T-helper 1 cell treated with Interleukin-12 subunit alpha and Interleukin-12 subunit beta and Interleukin-4 antibody, amounts not matched to agents 30 μg/mL and 1 μg/mL, for 36 hours (primary cell): Measurements from ENCODE around the gene PLXNB1.
"Not testable (repeated sequence)": the region's sequence is repeated elsewhere in the genome, so short reads cannot be mapped to it uniquely, and the experiment has no call there.

ENCODE experiments used
- H3K27ac Mint-ChIP-seq: one replicate; pipeline ENCODE4 v1.8.0; 2021; ENCODE audit warnings: mild to moderate bottlenecking, mixed read lengths
- H3K27me3 Mint-ChIP-seq: one replicate; pipeline ENCODE4 v1.8.0; 2021; ENCODE audit warnings: low read depth, mixed read lengths
- H3K36me3 Mint-ChIP-seq: one replicate; pipeline ENCODE4 v1.8.0; 2021; ENCODE audit warnings: low read depth, mixed read lengths
- H3K4me1 Mint-ChIP-seq: one replicate; pipeline ENCODE4 v1.8.0; 2021; ENCODE audit warnings: low read depth, mixed read lengths
- H3K4me3 Mint-ChIP-seq: one replicate; pipeline ENCODE4 v1.8.0; 2021; ENCODE audit warnings: mild to moderate bottlenecking, moderate library complexity, mixed read lengths
- H3K9me3 Mint-ChIP-seq: one replicate; pipeline ENCODE4 v1.8.0; 2021; ENCODE audit warnings: mixed read lengths

The PLXNB1 gene, protein sequence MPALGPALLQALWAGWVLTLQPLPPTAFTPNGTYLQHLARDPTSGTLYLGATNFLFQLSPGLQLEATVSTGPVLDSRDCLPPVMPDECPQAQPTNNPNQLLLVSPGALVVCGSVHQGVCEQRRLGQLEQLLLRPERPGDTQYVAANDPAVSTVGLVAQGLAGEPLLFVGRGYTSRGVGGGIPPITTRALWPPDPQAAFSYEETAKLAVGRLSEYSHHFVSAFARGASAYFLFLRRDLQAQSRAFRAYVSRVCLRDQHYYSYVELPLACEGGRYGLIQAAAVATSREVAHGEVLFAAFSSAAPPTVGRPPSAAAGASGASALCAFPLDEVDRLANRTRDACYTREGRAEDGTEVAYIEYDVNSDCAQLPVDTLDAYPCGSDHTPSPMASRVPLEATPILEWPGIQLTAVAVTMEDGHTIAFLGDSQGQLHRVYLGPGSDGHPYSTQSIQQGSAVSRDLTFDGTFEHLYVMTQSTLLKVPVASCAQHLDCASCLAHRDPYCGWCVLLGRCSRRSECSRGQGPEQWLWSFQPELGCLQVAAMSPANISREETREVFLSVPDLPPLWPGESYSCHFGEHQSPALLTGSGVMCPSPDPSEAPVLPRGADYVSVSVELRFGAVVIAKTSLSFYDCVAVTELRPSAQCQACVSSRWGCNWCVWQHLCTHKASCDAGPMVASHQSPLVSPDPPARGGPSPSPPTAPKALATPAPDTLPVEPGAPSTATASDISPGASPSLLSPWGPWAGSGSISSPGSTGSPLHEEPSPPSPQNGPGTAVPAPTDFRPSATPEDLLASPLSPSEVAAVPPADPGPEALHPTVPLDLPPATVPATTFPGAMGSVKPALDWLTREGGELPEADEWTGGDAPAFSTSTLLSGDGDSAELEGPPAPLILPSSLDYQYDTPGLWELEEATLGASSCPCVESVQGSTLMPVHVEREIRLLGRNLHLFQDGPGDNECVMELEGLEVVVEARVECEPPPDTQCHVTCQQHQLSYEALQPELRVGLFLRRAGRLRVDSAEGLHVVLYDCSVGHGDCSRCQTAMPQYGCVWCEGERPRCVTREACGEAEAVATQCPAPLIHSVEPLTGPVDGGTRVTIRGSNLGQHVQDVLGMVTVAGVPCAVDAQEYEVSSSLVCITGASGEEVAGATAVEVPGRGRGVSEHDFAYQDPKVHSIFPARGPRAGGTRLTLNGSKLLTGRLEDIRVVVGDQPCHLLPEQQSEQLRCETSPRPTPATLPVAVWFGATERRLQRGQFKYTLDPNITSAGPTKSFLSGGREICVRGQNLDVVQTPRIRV (N-terminal part only)

DNA sequence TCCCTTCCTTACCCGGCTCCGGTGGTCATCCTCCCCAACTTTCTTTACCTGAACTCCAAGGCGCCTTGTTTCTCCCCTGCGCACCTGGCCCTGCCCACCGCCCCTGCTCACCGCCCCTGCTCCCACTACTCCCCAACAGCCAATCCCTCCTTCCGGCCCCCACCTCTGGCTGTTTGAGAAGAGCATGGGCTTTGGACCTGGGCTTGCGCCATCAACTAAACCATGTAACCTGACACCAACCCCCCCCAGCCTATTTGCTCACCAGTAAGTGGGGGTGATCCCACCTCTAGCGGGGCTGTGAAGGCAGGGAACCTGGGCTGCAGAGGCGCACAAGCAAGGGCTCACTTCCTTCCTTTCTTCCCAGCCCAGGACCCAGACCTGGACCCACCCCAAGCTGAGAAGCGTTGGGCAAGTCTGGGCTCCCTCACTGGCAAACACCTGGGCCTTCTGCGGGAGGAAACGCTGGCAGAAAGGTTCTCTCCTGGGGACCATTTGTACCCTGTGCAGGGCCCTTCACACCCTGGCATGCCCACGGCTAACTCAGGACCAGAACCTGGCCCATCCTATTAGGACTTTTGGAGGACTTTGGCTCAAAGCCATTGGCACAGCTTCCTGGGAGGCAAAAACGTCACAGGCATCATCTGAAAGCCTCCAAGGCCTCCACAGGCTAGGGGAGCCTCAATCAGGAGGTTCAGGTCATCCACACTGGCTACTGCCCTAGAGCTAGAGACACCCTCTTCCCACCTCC is at the start of gene PLXNB1:
PLXNB1 (minus strand) TSS at position 127 of the 748 bp plus-strand sequence. CDS start 5,475 bp downstream, outside the sequence.
- Mint-ChIP-seq H3K4me1 (peaks cover 12% of the 10 kb centered on the region), H3K36me3 (peaks cover 4% of the 10 kb centered on the region), H3K9me3 (no peaks in the 10 kb centered on the region), H3K4me3 (peak within 1 kb of the TSS; percentile 76), H3K27ac (no peak within 1 kb of the TSS), H3K27me3 (peaks cover 19% of the 10 kb centered on the region)

DNA sequence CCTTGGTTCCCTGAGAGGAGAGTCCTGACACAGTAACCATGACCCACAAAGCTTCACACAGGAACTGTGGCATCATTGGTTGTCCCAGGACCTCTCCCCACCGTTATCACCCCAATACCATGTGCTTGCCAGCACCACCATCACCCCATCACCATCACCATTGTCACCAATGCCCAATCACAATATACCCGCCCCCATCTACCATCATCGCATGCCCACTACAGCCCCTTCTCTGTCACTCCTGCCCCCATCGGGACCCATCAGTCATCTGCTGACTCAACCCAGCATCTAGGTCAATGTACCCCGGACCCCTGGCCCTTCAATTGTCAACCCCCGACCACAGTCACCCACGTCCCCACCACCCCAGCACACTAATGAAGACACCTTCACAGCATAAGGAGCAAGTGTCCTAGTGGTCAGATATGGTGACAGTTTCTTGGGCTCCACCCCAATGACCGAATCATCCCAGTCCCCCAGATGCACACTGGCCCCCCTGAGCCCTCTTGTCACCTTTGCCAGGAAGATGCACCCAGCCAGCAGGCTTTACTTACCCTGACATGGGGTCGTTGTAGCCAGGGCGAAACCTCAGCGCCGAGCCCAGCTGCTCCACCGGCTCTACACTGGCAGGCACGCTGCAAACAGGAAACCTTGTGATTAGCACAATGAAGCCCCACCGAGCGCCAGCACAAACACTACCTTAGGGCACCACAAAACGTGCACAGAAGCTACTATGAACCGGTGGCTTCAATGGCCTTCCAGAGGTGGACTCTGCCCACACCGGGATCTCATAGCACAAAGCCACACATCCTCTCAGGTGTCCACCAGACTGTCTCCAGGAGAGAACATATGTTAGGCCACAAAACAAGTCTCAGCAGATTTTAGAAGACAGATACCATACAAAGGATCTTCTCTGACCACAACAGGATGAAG is 49.0 kb upstream of the PLXNB1 start:
- Mint-ChIP-seq H3K4me3 (peak overlapping the region; percentile 99), H3K9me3 (no peaks in the 10 kb centered on the region), H3K27ac (peak overlapping the region; percentile 98), H3K36me3 (peaks cover 28% of the 10 kb centered on the region), H3K4me1 (peaks cover 34% of the 10 kb centered on the region), H3K27me3 (no peaks in the 10 kb centered on the region)

DNA sequence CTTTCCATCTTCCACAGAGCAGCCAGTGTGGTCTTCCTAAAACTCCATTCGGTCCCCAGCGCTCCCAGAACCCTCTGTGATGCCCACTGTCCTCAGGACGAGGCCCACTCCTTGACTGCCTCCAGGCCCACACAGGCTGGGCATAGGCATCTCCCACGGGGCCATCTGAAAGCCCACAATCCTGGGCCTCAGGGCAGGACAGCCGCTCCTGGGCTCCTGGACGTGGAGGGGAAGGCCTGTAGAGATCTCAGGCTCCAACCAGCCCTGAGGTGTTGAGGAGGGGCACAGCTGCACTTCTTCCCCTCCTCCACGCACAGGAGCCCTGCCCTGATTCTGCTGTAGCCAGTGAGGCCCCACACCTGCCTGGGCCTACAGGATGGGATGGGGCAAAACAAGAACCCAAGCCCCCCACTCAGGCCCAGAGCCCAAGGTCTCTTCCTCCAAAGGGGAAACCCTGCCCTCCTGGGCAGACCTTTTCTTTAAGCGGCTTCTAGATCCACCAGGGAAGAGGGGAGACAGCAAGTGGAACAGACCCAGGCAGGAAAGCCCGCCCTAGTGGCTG is 48.2 kb upstream of the PLXNB1 start:
- H3K27me3 Mint-ChIP-seq: no peaks in the 10 kb centered on the region
- peak overlapping the region; percentile 98 for H3K27ac Mint-ChIP-seq
- no peaks in the 10 kb centered on the region for H3K9me3 Mint-ChIP-seq
- peaks cover 27% of the 10 kb centered on the region for H3K36me3 Mint-ChIP-seq
- peaks cover 41% of the 10 kb centered on the region for H3K4me1 Mint-ChIP-seq
- peak overlapping the region; percentile 99 for H3K4me3 Mint-ChIP-seq

DNA sequence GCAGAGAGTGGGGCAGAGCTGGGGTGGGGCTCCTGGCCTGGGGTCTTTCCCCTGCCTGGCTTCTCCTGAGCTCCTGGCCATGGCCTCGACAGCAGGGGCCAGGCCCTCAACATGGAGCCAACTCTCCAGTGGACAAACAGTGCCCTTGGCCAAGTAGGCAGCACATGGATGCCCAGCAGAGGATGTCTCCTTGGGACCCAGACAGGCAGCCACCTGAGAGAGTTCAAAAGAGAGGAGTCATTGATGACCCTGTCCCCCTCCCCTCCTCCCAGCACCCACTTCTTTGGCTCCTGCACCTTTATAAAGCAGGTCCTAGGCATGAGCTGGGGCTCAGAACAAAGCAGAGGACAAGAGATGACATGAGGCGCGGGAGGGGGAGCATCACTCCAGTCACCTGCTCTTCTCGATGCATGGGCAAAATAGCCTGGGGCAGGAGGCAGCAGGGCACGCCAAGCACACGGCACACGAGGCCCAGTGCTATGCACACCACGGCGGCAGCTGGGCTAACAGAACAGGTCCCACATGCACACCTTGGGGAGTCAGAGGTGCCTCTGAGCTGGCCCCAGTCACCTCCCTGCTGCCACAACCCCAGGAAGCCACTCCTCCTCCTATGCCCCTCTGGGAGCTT is 46.7 kb upstream of the PLXNB1 start:
- Mint-ChIP-seq H3K4me3 (no peak overlapping the region), H3K4me1 (peaks cover 45% of the 10 kb centered on the region), H3K27ac (peak overlapping the region; percentile 77), H3K27me3 (no peaks in the 10 kb centered on the region), H3K36me3 (peaks cover 31% of the 10 kb centered on the region), H3K9me3 (no peaks in the 10 kb centered on the region)

DNA sequence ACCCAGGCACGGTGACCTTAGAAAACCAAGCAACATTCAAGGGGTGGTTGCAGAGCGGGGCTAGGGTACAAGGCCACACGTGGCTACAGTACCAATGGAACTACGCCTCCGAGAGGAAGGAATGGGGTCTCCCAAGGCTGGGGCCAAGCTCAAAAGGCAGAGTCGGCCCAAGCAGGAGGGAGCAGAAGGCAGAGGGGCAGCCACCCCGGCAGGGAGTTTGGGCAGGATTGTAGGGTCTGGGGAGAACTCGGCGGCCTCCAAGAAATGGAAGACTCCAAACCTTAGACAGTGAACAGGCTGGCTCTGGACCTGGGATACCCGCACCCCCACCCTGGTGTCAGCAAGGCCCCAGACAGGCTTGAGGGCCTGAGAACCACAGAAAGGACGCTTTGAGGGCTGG is 45.3 kb upstream of the PLXNB1 start:
- Mint-ChIP-seq H3K4me1 (peaks cover 49% of the 10 kb centered on the region), H3K27ac (peak overlapping the region; percentile 87), H3K36me3 (peaks cover 30% of the 10 kb centered on the region), H3K9me3 (no peaks in the 10 kb centered on the region), H3K27me3 (no peaks in the 10 kb centered on the region), H3K4me3 (peak overlapping the region; percentile 45)

DNA sequence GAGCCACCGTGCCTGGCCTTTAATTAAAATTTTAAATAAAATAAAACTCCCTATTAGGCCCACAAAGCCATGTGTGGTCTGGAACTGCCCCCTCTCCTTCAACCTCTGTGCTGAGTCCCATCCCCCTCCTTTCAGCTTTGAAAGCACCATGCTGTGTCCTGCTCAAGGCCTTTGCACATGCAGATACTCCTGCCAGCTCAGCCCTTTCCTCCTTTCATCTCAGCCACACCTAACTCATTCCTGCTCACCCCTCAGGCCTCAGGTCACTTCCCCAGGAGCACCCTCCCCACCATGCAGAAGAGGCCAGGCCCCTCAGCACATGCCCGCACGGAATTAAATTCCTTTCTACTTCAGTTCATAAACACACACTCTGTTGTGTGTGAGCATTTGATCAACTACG is 44.7 kb upstream of the PLXNB1 start:
- Mint-ChIP-seq H3K27ac (peak overlapping the region; percentile 87), H3K36me3 (peaks cover 32% of the 10 kb centered on the region), H3K9me3 (no peaks in the 10 kb centered on the region), H3K27me3 (no peaks in the 10 kb centered on the region), H3K4me3 (peak overlapping the region; percentile 45), H3K4me1 (peaks cover 51% of the 10 kb centered on the region)

DNA sequence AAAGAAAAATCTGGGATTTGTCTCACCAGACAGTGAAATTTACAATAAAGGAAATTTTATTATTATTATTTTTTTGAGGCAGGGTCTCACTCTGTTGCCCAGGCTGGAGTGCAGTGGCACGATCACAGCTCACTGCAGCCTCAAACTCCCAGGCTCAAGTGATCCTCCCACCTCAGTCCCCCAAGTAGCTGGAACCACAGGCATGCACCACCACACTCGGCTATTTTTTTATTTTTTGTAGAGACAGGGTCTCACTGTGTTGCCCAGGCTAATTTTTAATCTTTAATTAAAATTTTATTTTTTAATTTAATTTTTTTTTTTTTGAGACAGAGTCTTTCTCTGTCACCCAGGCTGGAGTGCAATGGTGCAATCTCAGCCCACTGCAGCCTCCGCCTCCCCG is 44.1 kb upstream of the PLXNB1 start:
- H3K4me1 Mint-ChIP-seq: peaks cover 54% of the 10 kb centered on the region
- H3K27me3 Mint-ChIP-seq, H3K9me3 Mint-ChIP-seq, H3K4me3 Mint-ChIP-seq: not testable (repeated sequence)
- H3K36me3 Mint-ChIP-seq: peaks cover 34% of the 10 kb centered on the region
- peak overlapping the region; percentile 96 for H3K27ac Mint-ChIP-seq

DNA sequence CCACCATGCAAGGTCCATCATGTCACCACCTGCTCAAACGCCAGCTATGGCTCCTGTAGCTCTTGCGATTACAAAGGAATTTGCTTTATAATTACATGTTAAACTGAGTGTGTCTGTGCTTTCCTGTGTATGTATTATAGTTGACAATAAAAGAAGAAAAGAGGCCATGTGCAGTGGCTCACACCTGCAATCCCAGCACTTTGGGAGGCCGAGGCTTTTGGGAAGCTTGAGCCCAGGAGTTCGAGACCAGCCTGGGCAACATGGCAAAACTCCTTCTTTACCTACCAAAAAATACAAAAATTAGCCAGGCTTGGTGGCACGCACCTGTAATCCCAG is 43.7 kb upstream of the PLXNB1 start:
- Mint-ChIP-seq H3K9me3 (no peaks in the 10 kb centered on the region), H3K36me3 (peaks cover 34% of the 10 kb centered on the region), H3K27me3 (no peaks in the 10 kb centered on the region), H3K4me3 (peak overlapping the region; percentile 85), H3K4me1 (peaks cover 54% of the 10 kb centered on the region), H3K27ac (peak overlapping the region; percentile 96)

DNA sequence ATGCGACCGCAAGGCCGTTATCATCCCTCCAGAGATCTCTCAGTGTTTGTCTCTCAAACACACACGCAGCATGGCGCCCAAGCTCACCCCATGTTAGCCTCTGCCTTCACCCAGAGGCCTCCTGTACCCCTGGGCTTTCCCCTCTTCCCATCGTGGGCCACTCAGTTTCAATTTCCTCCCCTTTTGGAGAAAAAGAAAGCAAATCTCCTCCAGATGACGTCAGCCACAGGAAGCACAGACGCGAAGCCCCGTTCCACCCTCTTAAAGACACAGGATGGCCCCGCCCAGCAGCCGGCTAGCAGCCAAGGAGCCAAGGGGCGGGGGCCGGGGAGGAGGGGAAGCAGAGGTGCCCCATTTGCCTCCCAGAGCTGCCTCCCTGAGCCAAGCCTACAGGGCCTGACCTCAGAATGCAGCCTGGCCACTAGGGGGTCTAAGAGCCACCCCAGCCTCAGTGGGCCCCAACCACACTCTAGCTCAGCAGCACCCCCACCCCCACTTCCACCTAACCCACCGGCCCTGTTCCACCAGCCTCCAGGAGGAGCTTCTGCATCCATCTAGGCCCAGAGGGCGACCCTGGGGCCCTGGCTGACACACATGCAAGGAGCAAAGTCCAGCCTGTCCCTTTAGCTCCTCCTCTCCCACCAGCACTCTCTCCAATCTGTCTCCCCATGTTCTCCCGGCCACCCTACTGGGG is 43.2 kb upstream of the PLXNB1 start:
- Mint-ChIP-seq H3K36me3 (peaks cover 31% of the 10 kb centered on the region), H3K4me1 (peaks cover 52% of the 10 kb centered on the region), H3K4me3 (peak overlapping the region; percentile 85), H3K9me3 (no peaks in the 10 kb centered on the region), H3K27ac (peak overlapping the region; percentile 96), H3K27me3 (no peaks in the 10 kb centered on the region)

DNA sequence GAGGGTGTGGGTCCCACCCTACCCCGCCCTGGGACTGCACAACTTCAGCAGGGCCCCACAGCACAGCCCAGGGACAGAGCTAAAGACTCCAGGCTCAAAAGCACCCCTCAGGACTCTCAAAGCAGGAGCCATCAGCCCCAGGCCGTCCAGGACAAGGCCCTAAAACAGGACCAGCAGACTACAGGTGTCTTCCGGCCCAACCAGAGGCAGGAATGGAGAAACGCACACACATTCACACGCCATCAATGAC is 42.7 kb upstream of the PLXNB1 start:
- Mint-ChIP-seq H3K4me1 (peaks cover 52% of the 10 kb centered on the region), H3K4me3 (peak overlapping the region; percentile 85), H3K27ac (peak overlapping the region; percentile 96), H3K27me3 (no peaks in the 10 kb centered on the region), H3K9me3 (no peaks in the 10 kb centered on the region), H3K36me3 (peaks cover 34% of the 10 kb centered on the region)

DNA sequence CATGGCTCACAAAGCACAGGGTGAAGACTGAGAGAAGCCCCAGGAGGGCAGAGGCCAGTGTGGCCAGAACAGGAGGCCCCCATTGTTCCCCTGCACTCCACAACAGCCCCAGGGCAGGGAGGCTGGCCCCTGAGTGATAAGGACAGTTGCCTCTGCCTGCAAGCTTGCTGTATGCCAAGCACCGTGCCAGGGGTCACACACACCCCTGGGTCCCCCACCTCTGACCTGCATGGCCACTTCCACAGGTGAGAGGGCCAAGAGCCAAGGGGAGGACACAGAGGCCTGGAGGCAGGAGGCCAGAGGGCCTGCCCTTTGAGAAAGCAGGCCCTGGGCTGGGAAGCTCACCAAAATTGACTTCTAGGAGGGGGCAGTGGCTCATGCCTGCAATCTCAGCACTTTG is 40.4 kb upstream of the PLXNB1 start:
- H3K27ac Mint-ChIP-seq: peak overlapping the region; percentile 88
- no peaks in the 10 kb centered on the region for H3K9me3 Mint-ChIP-seq
- H3K4me1 Mint-ChIP-seq: peaks cover 63% of the 10 kb centered on the region
- peak overlapping the region; percentile 68 for H3K4me3 Mint-ChIP-seq
- H3K36me3 Mint-ChIP-seq: peaks cover 48% of the 10 kb centered on the region
- no peaks in the 10 kb centered on the region for H3K27me3 Mint-ChIP-seq
